ENCODE data around the gene LGALS16.

DNA sequence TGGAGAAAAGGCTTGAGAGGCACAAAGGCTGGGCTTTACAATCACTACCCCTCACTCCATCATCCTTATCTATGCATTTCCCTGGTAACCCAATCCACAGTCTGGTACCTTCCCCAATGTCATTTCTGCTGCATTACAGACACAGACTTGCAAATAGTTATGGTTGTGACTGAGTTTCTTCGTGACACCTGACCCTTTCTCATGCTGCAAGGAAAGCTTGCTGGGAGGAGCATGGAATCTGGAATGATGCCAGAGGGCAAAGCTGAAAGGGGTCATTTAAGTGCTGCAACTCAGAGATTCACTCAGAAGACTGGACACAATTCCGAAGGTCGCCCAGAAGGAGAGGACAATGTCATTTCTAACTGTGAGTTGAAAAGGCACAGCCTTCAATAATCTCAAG, at the start of gene LGALS16:
- TF ChIP-seq, protein P1, sequence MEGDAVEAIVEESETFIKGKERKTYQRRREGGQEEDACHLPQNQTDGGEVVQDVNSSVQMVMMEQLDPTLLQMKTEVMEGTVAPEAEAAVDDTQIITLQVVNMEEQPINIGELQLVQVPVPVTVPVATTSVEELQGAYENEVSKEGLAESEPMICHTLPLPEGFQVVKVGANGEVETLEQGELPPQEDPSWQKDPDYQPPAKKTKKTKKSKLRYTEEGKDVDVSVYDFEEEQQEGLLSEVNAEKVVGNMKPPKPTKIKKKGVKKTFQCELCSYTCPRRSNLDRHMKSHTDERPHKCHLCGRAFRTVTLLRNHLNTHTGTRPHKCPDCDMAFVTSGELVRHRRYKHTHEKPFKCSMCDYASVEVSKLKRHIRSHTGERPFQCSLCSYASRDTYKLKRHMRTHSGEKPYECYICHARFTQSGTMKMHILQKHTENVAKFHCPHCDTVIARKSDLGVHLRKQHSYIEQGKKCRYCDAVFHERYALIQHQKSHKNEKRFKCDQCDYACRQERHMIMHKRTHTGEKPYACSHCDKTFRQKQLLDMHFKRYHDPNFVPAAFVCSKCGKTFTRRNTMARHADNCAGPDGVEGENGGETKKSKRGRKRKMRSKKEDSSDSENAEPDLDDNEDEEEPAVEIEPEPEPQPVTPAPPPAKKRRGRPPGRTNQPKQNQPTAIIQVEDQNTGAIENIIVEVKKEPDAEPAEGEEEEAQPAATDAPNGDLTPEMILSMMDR (IDR thresholded peaks at IDR 0.05 in 2 of 3, conservative IDR thresholded peaks at IDR 0.05 in 1 of 3; ENCODE audit: borderline replicate concordance in 1 of 3, insufficient read depth in 1 of 3, low read depth in 2 of 3, low read length in 2 of 3) = no peak
- no peak for TF ChIP-seq FOSL1 (IDR thresholded peaks at IDR 0.05; ENCODE audit: low read depth)
- TF ChIP-seq EZH2phosphoT487 (IDR thresholded peaks at IDR 0.05; ENCODE audit: borderline replicate concordance) = no peak
- no peak for TF ChIP-seq YY1 (IDR thresholded peaks at IDR 0.05; ENCODE audit: extremely low read depth, insufficient replicate concordance, low read depth, low read length)
- no peak for TF ChIP-seq SP1 (IDR thresholded peaks at IDR 0.05; ENCODE audit: low read depth)
- TF ChIP-seq, protein P2, sequence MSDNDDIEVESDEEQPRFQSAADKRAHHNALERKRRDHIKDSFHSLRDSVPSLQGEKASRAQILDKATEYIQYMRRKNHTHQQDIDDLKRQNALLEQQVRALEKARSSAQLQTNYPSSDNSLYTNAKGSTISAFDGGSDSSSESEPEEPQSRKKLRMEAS (IDR thresholded peaks at IDR 0.05) = no peak
- TF ChIP-seq POLR2A (IDR thresholded peaks at IDR 0.05; ENCODE audit: borderline replicate concordance, extremely low read depth, insufficient read depth, insufficient read length) = no peak
- TF ChIP-seq ATF3 (IDR thresholded peaks at IDR 0.05) = no peak
- no peak for TF ChIP-seq EZH2 (IDR thresholded peaks at IDR 0.05)
- no peak for TF ChIP-seq REST (IDR thresholded peaks at IDR 0.05; ENCODE audit: low read depth)
- TF ChIP-seq ZNF274 (IDR thresholded peaks at IDR 0.05; ENCODE audit: low read depth, low read length) = no peak
- no peak for TF ChIP-seq RAD21 (IDR thresholded peaks at IDR 0.05; ENCODE audit: low read depth)
- no peak for TF ChIP-seq SIN3A (IDR thresholded peaks at IDR 0.05; ENCODE audit: low read depth)
- TF ChIP-seq POLR2AphosphoS5 (IDR thresholded peaks at IDR 0.05; ENCODE audit: low read depth, low read length) = no peak

All from HCT116 (cell line).